ENCODE results near the gene DBF4B. TPM values are rescaled to one million over a fixed set of nuclear protein-coding genes. Genes with fewer than 3 reads are reported as not detected.

DBF4B gene
- total RNA-seq, 1 donor from 2014 or later, result 3.2 TPM

DNA sequence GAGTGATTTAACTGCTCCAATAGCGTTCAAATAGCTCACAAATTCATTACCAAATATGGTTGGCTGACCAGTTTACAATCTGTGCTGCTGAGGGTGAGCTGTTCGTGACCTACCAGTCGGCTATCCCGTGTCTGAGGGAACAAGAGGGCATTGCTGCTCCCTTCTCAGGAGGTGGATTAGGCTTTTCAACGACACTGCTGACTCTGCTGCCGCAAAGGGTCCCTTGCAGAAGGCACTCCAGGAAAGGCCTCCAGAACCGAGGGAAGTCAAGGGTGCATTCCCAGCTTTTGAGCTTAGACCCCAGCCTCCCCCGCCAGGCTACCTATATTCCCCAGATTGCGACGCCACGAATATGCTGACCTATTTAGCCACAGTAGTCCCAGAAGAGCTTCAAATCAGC lies 89.3 kb downstream of the DBF4B start:
- no peak for DNase-seq (ENCODE audit: low read depth in 2 of 2)

DNA sequence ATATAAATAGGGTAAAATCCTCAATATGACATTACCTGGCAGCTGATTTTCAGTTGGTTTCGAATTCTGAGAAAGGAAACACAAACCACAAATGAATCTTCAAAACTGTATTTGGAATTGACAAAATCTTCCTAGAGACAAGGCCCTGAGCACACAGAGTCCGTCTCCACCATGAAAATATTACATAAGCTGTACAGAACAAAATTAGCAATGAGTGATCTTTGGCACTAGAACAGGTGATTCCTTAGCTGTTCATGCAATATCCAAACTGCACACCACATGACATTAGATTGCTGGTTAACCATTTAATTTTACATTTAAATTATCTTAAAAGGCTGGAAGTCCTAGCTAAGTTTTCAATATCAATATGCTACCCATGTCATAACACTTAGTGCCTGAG lies 89.9 kb downstream of the DBF4B start:
- no peak for DNase-seq (ENCODE audit: low read depth in 2 of 2)

Other genes starting within 250 kb of the DBF4B start
- 8.7 and 11.5 TPM in 2 replicates for gene GPATCH8, start 205.3 kb upstream of the DBF4B start, total RNA-seq
- 0.39 and 0.51 TPM in 2 replicates for gene FZD2, start 151.2 kb upstream of the DBF4B start, total RNA-seq
- gene MEIOC, start 52.2 kb upstream of the DBF4B start, total RNA-seq, result not detected in 2 replicates
- gene CCDC43, start 18.9 kb upstream of the DBF4B start, total RNA-seq, result 22.0 and 28.4 TPM in 2 replicates
- gene ADAM11, start 50.3 kb downstream of the DBF4B start, total RNA-seq, result 0.13 and 0.38 TPM in 2 replicates
- gene GJC1, start 121.6 kb downstream of the DBF4B start, total RNA-seq, result 3.0 and 6.7 TPM in 2 replicates
- gene HIGD1B, start 139.2 kb downstream of the DBF4B start, total RNA-seq, result not detected in 2 replicates
- gene EFTUD2, start 190.8 kb downstream of the DBF4B start, total RNA-seq, result 145 and 156 TPM in 2 replicates
- gene GFAP, start 206.8 kb downstream of the DBF4B start, total RNA-seq, result 0.13 TPM in 1 of 2 replicates, not detected in the other
- 1.4 and 2.3 TPM in 2 replicates for gene KIF18B, start 239.1 kb downstream of the DBF4B start, total RNA-seq